Endothelial cell of umbilical vein (primary cell): ENCODE results near the gene SLC35F3.

ENCODE experiments used
- EZH2 ChIP-seq: IDR thresholded peaks from 2 replicates; pipeline ENCODE4 v1.6.1; 2012; ENCODE audit warnings: borderline replicate concordance, low read depth, mild to moderate bottlenecking, moderate library complexity, low read length, inconsistent platforms; ENCODE audit not compliant: severe bottlenecking
- FOS ChIP-seq: IDR thresholded peaks from 2 replicates; pipeline ENCODE4 v1.6.1; 2011; ENCODE audit warnings: mild to moderate bottlenecking, low read length, moderate library complexity, borderline replicate concordance; ENCODE audit not compliant: insufficient read depth
- JUN ChIP-seq: IDR thresholded peaks from 2 replicates; pipeline ENCODE4 v1.6.1; 2011; ENCODE audit warnings: borderline replicate concordance, low read depth; ENCODE audit not compliant: insufficient read length, insufficient read depth
- MYC ChIP-seq: IDR thresholded peaks from one replicate; pipeline ENCODE4 v1.6.1; 2011; ENCODE audit warnings: mild to moderate bottlenecking, low read depth, low read length
- POLR2A ChIP-seq: IDR thresholded peaks from 2 replicates; pipeline ENCODE4 v1.6.1; 2012; ENCODE audit warnings: low read depth, mild to moderate bottlenecking, control low read depth, low read length
- POLR2AphosphoS5 ChIP-seq: IDR thresholded peaks from 2 replicates; pipeline ENCODE4 v1.6.1; 2012; ENCODE audit warnings: low read depth, mild to moderate bottlenecking, control low read depth, low read length, moderate library complexity; ENCODE audit not compliant: insufficient read depth
- TF ChIP-seq, protein P1 (sequence below), 2 donors: IDR thresholded peaks; 1 replicate in 1 of 2; 2 replicates in 1 of 2; pipeline ENCODE4 v1.5.1; 2011; ENCODE audit warnings: low read length in 2 of 2, mild to moderate bottlenecking in 2 of 2, moderate library complexity in 2 of 2, control low read depth in 1 of 2, inconsistent platforms in 1 of 2, low read depth in 1 of 2; ENCODE audit not compliant: insufficient read depth in 1 of 2; ENCODE audit errors: extremely low read depth in 1 of 2
- TF ChIP-seq, protein P2 (sequence below): IDR thresholded peaks from 2 replicates; pipeline ENCODE4 v1.6.1; 2011; ENCODE audit not compliant: insufficient read depth, insufficient read length

DNA sequence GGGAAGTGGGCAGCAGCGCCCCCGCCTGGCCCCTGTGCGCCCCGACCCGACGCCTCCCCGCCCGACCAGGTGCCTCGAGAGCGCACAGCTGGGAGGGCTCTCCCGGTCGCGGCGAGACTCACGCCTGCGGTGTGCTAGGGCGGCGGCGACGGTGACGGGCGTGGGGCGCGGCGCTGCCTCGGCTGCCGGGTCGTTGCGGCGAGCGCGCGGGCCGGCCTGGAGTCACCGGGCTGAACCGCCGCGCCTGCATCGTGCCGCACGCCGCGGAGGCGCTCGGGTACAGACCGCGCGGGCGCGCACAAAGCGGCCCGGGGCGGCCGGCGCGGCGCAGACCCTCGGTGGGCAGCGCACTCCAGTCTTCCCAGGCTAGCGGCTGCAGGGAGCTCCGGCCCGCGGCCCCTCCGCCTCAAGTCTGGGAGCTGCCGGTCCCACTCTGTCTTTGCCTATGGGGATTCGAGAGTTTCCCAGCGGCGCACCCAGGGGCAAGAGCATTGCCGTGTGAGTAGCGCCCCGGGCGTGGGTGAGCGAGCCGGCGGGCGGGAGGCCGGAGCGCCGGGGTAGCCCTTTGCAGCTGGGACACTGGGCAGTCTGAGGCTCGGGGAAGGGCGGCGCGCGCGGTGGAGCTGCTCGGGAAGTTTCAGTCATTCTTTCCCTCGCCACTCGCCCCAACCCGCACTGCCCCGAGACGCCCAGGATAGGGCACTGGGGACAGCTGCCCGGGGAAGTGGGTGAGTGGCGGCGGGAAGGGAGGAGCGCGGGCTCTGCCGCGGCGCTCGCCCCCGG is at the start of gene SLC35F3:
- TF ChIP-seq JUN = no peak
- TF ChIP-seq, protein P1, sequence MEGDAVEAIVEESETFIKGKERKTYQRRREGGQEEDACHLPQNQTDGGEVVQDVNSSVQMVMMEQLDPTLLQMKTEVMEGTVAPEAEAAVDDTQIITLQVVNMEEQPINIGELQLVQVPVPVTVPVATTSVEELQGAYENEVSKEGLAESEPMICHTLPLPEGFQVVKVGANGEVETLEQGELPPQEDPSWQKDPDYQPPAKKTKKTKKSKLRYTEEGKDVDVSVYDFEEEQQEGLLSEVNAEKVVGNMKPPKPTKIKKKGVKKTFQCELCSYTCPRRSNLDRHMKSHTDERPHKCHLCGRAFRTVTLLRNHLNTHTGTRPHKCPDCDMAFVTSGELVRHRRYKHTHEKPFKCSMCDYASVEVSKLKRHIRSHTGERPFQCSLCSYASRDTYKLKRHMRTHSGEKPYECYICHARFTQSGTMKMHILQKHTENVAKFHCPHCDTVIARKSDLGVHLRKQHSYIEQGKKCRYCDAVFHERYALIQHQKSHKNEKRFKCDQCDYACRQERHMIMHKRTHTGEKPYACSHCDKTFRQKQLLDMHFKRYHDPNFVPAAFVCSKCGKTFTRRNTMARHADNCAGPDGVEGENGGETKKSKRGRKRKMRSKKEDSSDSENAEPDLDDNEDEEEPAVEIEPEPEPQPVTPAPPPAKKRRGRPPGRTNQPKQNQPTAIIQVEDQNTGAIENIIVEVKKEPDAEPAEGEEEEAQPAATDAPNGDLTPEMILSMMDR (IDR thresholded peaks at IDR 0.05; ENCODE audit: extremely low read depth in 1 of 2, insufficient read depth in 1 of 2, low read depth in 1 of 2, low read length in 2 of 2) = no peak
- TF ChIP-seq POLR2A = no peak
- no peak for TF ChIP-seq FOS
- no peak for TF ChIP-seq POLR2AphosphoS5
- TF ChIP-seq, protein P2, sequence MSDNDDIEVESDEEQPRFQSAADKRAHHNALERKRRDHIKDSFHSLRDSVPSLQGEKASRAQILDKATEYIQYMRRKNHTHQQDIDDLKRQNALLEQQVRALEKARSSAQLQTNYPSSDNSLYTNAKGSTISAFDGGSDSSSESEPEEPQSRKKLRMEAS = no peak
- no peak for TF ChIP-seq EZH2
- no peak for TF ChIP-seq MYC
